Neuronal stem cell (in vitro differentiated cells): ENCODE results near the gene RTTN.

Experiments
- DNase-seq: peaks from one replicate; pipeline ENCODE4 v3.0.0-alpha.2; 2013; ENCODE audit warnings: low spot score
- H2AFZ ChIP-seq: one replicate; pipeline ENCODE4 v1.6.1; 2013; ENCODE audit warnings: mild to moderate bottlenecking, low read length, inconsistent platforms
- H2AK5ac ChIP-seq: 2 replicates; pipeline ENCODE4 v1.6.1; 2013; ENCODE audit warnings: low read depth, mild to moderate bottlenecking, inconsistent platforms, low read length, moderate library complexity, mixed read lengths
- H2BK120ac ChIP-seq: 2 replicates; pipeline ENCODE4 v1.6.1; 2013; ENCODE audit warnings: low read depth, mild to moderate bottlenecking, inconsistent platforms, low read length, moderate library complexity, mixed read lengths
- H2BK12ac ChIP-seq: one replicate; pipeline ENCODE4 v1.6.1; 2013; ENCODE audit warnings: low read length, inconsistent platforms
- H2BK15ac ChIP-seq: 2 replicates; pipeline ENCODE4 v1.6.1; 2013; ENCODE audit warnings: mild to moderate bottlenecking, low read length, inconsistent platforms, mixed read lengths
- H2BK5ac ChIP-seq: one replicate; pipeline ENCODE4 v1.6.1; 2013; ENCODE audit warnings: inconsistent platforms, mild to moderate bottlenecking, low read length, moderate library complexity
- H3K14ac ChIP-seq: one replicate; pipeline ENCODE4 v1.6.1; 2013; ENCODE audit warnings: low read length, inconsistent platforms
- H3K18ac ChIP-seq: 2 replicates; pipeline ENCODE4 v1.6.1; 2013; ENCODE audit warnings: low read length, inconsistent platforms
- H3K23ac ChIP-seq: 2 replicates; pipeline ENCODE4 v1.6.1; 2013; ENCODE audit warnings: low read depth, mild to moderate bottlenecking, mixed read lengths, low read length, inconsistent platforms; ENCODE audit not compliant: poor library complexity
- H3K27ac ChIP-seq: replicated peaks from 3 replicates; pipeline ENCODE4 v1.5.1; 2013; ENCODE audit warnings: low read length, inconsistent platforms
- H3K27me3 ChIP-seq, 3 experiments: 2 replicates each; pipeline ENCODE4 v1.6.1; 2013; ENCODE audit warnings: low read length in 3 of 3, mild to moderate bottlenecking in 2 of 3, inconsistent platforms in 1 of 3, low read depth in 1 of 3, mixed read lengths in 1 of 3, moderate library complexity in 1 of 3; ENCODE audit not compliant: control insufficient read depth in 3 of 3, insufficient read depth in 3 of 3
- H3K36me3 ChIP-seq, 2 donors: replicated peaks in 1 of 2; 2 replicates each; pipeline ENCODE4 v1.6.1; 2013; ENCODE audit warnings: low read length in 2 of 2; ENCODE audit not compliant: control insufficient read depth in 2 of 2, insufficient read depth in 2 of 2
- H3K4ac ChIP-seq: 2 replicates; pipeline ENCODE4 v1.6.1; 2013; ENCODE audit warnings: inconsistent platforms, mild to moderate bottlenecking, low read length, moderate library complexity
- H3K4me1 ChIP-seq, 2 donors: 1 replicate in 1 of 2; 2 replicates in 1 of 2; pipeline ENCODE4 v1.6.1; 2013; ENCODE audit warnings: low read length in 2 of 2, low read depth in 1 of 2; ENCODE audit not compliant: control insufficient read depth in 2 of 2, insufficient read depth in 1 of 2
- H3K4me2 ChIP-seq: one replicate; pipeline ENCODE4 v1.6.1; 2013; ENCODE audit warnings: mild to moderate bottlenecking, low read length, inconsistent platforms; ENCODE audit not compliant: insufficient read depth, poor library complexity, severe bottlenecking
- H3K4me3 ChIP-seq, 2 donors: 2 replicates each; pipeline ENCODE4 v1.5.1; 2013; ENCODE audit warnings: low read length in 2 of 2, mild to moderate bottlenecking in 2 of 2, inconsistent platforms in 1 of 2, moderate library complexity in 1 of 2
- H3K79me1 ChIP-seq: one replicate; pipeline ENCODE4 v1.6.1; 2013; ENCODE audit warnings: low read depth, mild to moderate bottlenecking, inconsistent platforms, low read length, moderate library complexity
- H3K9ac ChIP-seq: one replicate; pipeline ENCODE4 v1.6.1; 2013; ENCODE audit warnings: mild to moderate bottlenecking, low read depth, low read length, inconsistent platforms; ENCODE audit not compliant: poor library complexity
- H3K9me3 ChIP-seq, 2 donors: replicated peaks in 1 of 2; 2 replicates each; pipeline versions ENCODE3 to v1.6.1; 2013; ENCODE audit warnings: low read length in 2 of 2, mild to moderate bottlenecking in 2 of 2, inconsistent platforms in 1 of 2, low read depth in 1 of 2, mixed read lengths in 1 of 2, moderate library complexity in 1 of 2; ENCODE audit not compliant: control insufficient read depth in 2 of 2, insufficient read depth in 1 of 2
- H4K8ac ChIP-seq: one replicate; pipeline ENCODE4 v1.6.1; 2013; ENCODE audit warnings: low read depth, mild to moderate bottlenecking, inconsistent platforms, low read length, moderate library complexity
- H4K91ac ChIP-seq: one replicate; pipeline ENCODE4 v1.6.1; 2013; ENCODE audit warnings: low read length, low read depth, mild to moderate bottlenecking, inconsistent platforms; ENCODE audit not compliant: poor library complexity
- WGBS, 2 donors: extraction: QIAGEN DNeasy Blood & Tissue Kit; methylation state at CpG; one replicate each; pipeline ENCODE4 v1.1.7; 2013; ENCODE audit warnings: missing lambda C conversion rate in 2 of 2, mixed read lengths in 1 of 2; ENCODE audit not compliant: insufficient read length in 2 of 2, insufficient replicate concordance in 1 of 2; ENCODE audit errors: extremely low coverage in 2 of 2; 5-methylcytosine and 5-hydroxymethylcytosine counted together

RTTN gene

GRCh38 chr18:70169747-70170146, 35.7 kb downstream of the RTTN start:
- H3K27me3 ChIP-seq, result no peaks in the 10 kb centered on the region
- H3K23ac ChIP-seq, result no peak overlapping the region
- no peak overlapping the region for H2BK5ac ChIP-seq
- H3K4ac ChIP-seq, result no peak overlapping the region
- no peaks in the 10 kb centered on the region for H3K9me3 ChIP-seq
- no peak overlapping the region for H3K27ac ChIP-seq
- no peak for DNase-seq
- no peak overlapping the region for H3K9ac ChIP-seq
- no CpG with 5 or more reads among the region's 4 CpGs for WGBS, 2 donors
- peaks cover 0 to 29% of the 10 kb centered on the region in 2 donors for H3K36me3 ChIP-seq
- no peak overlapping the region for H2BK12ac ChIP-seq
- no peaks in the 10 kb centered on the region for H3K79me1 ChIP-seq
- no peak overlapping the region for H4K91ac ChIP-seq
- no peak overlapping the region for H3K18ac ChIP-seq
- no peak overlapping the region for H3K4me3 ChIP-seq
- no peak overlapping the region for H3K14ac ChIP-seq
- H2AK5ac ChIP-seq, result no peak overlapping the region
- no peak overlapping the region for H2AFZ ChIP-seq
- H3K4me1 ChIP-seq, result no peaks in the 10 kb centered on the region
- no peak overlapping the region for H2BK120ac ChIP-seq
- no peak overlapping the region for H2BK15ac ChIP-seq
- H4K8ac ChIP-seq, result no peak overlapping the region
- H3K4me2 ChIP-seq, result no peak overlapping the region

DNA sequence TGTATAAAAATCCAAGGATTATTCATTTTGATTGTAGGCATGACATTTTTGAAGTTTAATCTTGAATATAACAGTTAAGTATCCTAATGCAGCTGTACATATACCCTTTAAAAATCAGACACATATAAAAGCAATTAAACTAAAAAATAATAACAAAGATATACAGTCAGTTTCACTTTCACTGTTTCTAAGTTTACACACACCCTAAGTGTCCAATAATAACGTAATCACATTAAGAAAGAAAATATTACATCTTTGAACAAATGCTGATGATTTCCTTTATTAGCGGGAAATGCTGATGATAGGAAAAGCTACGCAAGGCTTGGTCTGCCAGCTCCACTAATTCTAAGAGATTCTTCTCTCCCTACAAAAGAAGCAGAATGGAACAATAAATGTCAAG, 38.8 kb downstream of the RTTN start:
- no peak overlapping the region for H3K4me3 ChIP-seq
- DNase-seq, result no peak
- H3K4me2 ChIP-seq, result no peak overlapping the region
- no peak overlapping the region for H3K14ac ChIP-seq
- H2BK15ac ChIP-seq, result no peak overlapping the region
- no peaks in the 10 kb centered on the region for H3K4me1 ChIP-seq
- no peak overlapping the region for H2BK5ac ChIP-seq
- no peak overlapping the region for H2BK12ac ChIP-seq
- no peaks in the 10 kb centered on the region for H3K27me3 ChIP-seq
- H3K27ac ChIP-seq, result no peak overlapping the region
- no peak overlapping the region for H2AFZ ChIP-seq
- no CpG with 5 or more reads among the region's 3 CpGs for WGBS, 2 donors
- no peak overlapping the region for H2BK120ac ChIP-seq
- no peak overlapping the region for H3K23ac ChIP-seq
- peaks cover 0 to 7% of the 10 kb centered on the region in 2 donors for H3K9me3 ChIP-seq
- H3K4ac ChIP-seq, result no peak overlapping the region
- no peak overlapping the region for H2AK5ac ChIP-seq
- H3K9ac ChIP-seq, result no peak overlapping the region
- H3K36me3 ChIP-seq, result peaks cover 0 to 43% of the 10 kb centered on the region in 2 donors
- H4K8ac ChIP-seq, result no peak overlapping the region
- no peak overlapping the region for H3K18ac ChIP-seq
- no peaks in the 10 kb centered on the region for H3K79me1 ChIP-seq
- H4K91ac ChIP-seq, result no peak overlapping the region

- no peak overlapping the region for H2BK15ac ChIP-seq
- no peak overlapping the region for H2AFZ ChIP-seq
- H3K36me3 ChIP-seq, result peaks cover 0 to 44% of the 10 kb centered on the region in 2 donors
- no peak overlapping the region for H2BK120ac ChIP-seq
- WGBS, 2 donors, result no CpG with 5 or more reads among the region's 3 CpGs
- H3K23ac ChIP-seq, result no peak overlapping the region
- no peak overlapping the region for H3K4me3 ChIP-seq
- H3K4me2 ChIP-seq, result no peak overlapping the region
- no peak overlapping the region for H3K9ac ChIP-seq
- no peak overlapping the region for H2BK5ac ChIP-seq
- no peak overlapping the region for H2AK5ac ChIP-seq
- H3K14ac ChIP-seq, result no peak overlapping the region
- H3K27me3 ChIP-seq, result no peaks in the 10 kb centered on the region
- H3K27ac ChIP-seq, result no peak overlapping the region
- no peak overlapping the region for H4K91ac ChIP-seq
- H3K18ac ChIP-seq, result no peak overlapping the region
- no peak overlapping the region for H2BK12ac ChIP-seq
- no peaks in the 10 kb centered on the region for H3K4me1 ChIP-seq
- no peak overlapping the region for H4K8ac ChIP-seq
- H3K4ac ChIP-seq, result no peak overlapping the region
- no peak for DNase-seq
- peaks cover 0 to 8% of the 10 kb centered on the region in 2 donors for H3K9me3 ChIP-seq
- no peaks in the 10 kb centered on the region for H3K79me1 ChIP-seq
These were observed 39.6 kb downstream of the RTTN start for GRCh38 chr18:70165936-70166335.

DNA sequence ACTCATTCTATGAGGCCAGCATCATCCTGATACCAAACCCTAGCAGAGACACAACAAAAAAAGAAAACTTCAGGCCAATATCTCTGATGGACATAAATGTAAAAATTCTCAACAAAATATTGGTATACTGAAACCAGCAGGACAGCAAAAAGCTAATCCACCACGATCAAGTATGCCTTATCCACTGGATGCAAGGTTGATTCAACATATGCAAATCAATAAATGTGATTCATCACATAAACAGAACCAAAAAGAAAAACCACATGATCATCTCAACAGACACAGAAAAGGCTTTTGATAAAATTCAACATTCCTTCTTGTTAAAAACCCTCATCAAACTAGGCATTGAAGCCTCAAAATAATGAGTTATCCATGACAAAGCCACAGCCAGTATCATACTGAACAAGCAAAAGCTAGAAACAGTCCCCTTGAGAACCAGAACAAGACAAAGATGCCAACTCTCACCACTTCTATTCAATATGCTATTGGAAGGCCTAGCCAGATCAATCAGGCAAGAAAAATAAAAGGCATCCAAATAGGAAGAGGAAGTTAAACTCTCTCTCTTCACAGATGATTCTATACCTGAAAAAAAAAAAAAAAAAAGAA, 45.3 kb downstream of the RTTN start:
- H3K79me1 ChIP-seq, result peaks cover 1% of the 10 kb centered on the region
- no peak overlapping the region for H2AK5ac ChIP-seq
- peaks cover 1 to 10% of the 10 kb centered on the region in 2 donors for H3K9me3 ChIP-seq
- no peak overlapping the region for H3K23ac ChIP-seq
- no peak overlapping the region for H3K27ac ChIP-seq
- H3K27me3 ChIP-seq, result no peaks in the 10 kb centered on the region
- H3K18ac ChIP-seq, result no peak overlapping the region
- no peak overlapping the region for H4K91ac ChIP-seq
- no peak overlapping the region for H3K4ac ChIP-seq
- peaks cover 1 to 23% of the 10 kb centered on the region in 2 donors for H3K36me3 ChIP-seq
- WGBS, 2 donors, result no CpG with 5 or more reads among the region's 1 CpG
- no peak overlapping the region for H2BK12ac ChIP-seq
- no peak overlapping the region for H3K9ac ChIP-seq
- no peak overlapping the region for H3K14ac ChIP-seq
- H2BK15ac ChIP-seq, result no peak overlapping the region
- DNase-seq, result no peak
- H2BK120ac ChIP-seq, result no peak overlapping the region
- H3K4me3 ChIP-seq, result no peak overlapping the region
- H4K8ac ChIP-seq, result no peak overlapping the region
- no peak overlapping the region for H2BK5ac ChIP-seq
- H3K4me1 ChIP-seq, result no peaks in the 10 kb centered on the region
- no peak overlapping the region for H2AFZ ChIP-seq
- no peak overlapping the region for H3K4me2 ChIP-seq
